Measurements from ENCODE around the gene GRAMD1B.
"Not testable (repeated sequence)": the region's sequence is repeated elsewhere in the genome, so short reads cannot be mapped to it uniquely, and the experiment has no call there.

GRAMD1B gene

DNA sequence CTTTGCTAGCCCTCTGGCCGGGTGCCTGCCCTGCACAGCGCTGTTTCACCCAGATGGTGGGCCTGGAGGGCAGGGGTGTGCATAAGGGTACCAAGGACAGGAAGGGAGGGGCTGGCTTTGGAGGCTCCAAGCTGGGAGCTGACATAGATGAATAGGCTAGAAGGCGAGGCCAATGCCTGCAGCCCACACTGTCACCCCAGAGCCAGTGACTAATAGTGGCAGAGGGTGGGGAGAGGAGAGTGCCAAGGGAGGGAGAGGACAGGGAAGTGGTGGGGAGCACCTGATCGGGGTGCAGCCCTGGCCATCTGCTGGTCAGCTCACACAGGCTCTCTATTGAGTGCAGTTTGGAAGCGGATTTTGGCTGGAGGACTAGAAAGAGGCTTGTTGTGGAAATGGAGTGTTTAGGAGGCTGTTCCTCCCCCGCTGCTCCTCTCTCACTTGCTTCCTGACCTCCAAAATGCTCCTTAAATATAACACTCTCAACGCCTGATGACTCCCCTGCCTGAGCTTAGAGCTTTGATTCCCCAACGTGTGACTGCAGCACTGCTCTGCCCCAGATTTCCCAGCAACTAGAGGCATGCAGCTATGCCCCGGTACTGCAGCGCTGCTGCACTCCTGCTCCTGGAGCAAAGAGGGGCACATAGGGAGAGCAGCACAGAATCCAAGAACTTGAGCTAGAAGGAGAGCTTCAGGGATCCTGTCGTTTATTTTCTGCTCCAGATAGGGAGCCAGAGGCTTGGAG lies 89.2 kb downstream of the GRAMD1B start:
- Histone ChIP-seq H3K27me3 (replicated peaks; ENCODE audit: control insufficient read depth, insufficient read depth, low read length) (no peaks in the 10 kb centered on the region), H3K36me3 (ENCODE audit: control insufficient read depth, insufficient read depth, low read length) (no peaks in the 10 kb centered on the region), H3K4me3 (replicated peaks; ENCODE audit: low read depth, low read length) (no peak overlapping the region)
- no peak for DNase-seq (ENCODE audit: extremely low read depth, insufficient read length)
- TF ChIP-seq CTCF (IDR thresholded peaks at IDR 0.05; ENCODE audit: insufficient read depth, low read length, poor library complexity, severe bottlenecking): no peak

- TF ChIP-seq CTCF (IDR thresholded peaks at IDR 0.05; ENCODE audit: insufficient read depth, low read length, poor library complexity, severe bottlenecking): no peak
- H3K27me3 ChIP-seq (replicated peaks; ENCODE audit: control insufficient read depth, insufficient read depth, low read length): no peaks in the 10 kb centered on the region
- no peak overlapping the region for H3K4me3 ChIP-seq (replicated peaks; ENCODE audit: low read depth, low read length)
- DNase-seq (ENCODE audit: extremely low read depth, insufficient read length): no peak
- H3K36me3 ChIP-seq (ENCODE audit: control insufficient read depth, insufficient read depth, low read length): no peaks in the 10 kb centered on the region
These were observed 89.7 kb downstream of the GRAMD1B start for GRCh38 chr11:123519797-123520193.

DNA sequence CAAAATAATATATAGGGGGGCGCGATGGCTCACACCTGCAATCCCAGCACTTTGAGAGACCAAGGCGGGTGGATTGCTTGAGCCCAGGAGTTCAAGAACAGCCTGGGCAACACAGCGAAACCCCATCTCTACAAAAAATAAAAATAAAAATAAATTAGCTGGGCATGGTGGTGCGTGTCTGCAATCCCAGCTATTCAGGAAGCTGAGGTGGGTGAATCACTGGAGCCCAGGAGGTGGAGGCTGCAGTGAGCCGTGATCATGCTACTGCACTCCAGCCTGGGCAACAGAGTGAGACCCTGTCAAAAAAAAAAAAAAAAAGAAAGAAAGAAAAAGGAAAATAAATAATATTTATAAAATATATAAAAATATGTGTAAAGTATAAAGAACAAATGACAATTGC lies 90.4 kb downstream of the GRAMD1B start:
- H3K27me3 ChIP-seq (replicated peaks; ENCODE audit: control insufficient read depth, insufficient read depth, low read length); DNase-seq (ENCODE audit: extremely low read depth, insufficient read length); H3K36me3 ChIP-seq (ENCODE audit: control insufficient read depth, insufficient read depth, low read length); H3K4me3 ChIP-seq (replicated peaks; ENCODE audit: low read depth, low read length): not testable (repeated sequence)

- H3K36me3 ChIP-seq (ENCODE audit: control insufficient read depth, insufficient read depth, low read length): no peaks in the 10 kb centered on the region
- DNase-seq (ENCODE audit: extremely low read depth, insufficient read length): no peak
- H3K27me3 ChIP-seq (replicated peaks; ENCODE audit: control insufficient read depth, insufficient read depth, low read length): no peaks in the 10 kb centered on the region
- no peak for TF ChIP-seq CTCF (IDR thresholded peaks at IDR 0.05; ENCODE audit: insufficient read depth, low read length, poor library complexity, severe bottlenecking)
- H3K4me3 ChIP-seq (replicated peaks; ENCODE audit: low read depth, low read length): no peak overlapping the region
These were observed 90.9 kb downstream of the GRAMD1B start for GRCh38 chr11:123521001-123521400.

DNA sequence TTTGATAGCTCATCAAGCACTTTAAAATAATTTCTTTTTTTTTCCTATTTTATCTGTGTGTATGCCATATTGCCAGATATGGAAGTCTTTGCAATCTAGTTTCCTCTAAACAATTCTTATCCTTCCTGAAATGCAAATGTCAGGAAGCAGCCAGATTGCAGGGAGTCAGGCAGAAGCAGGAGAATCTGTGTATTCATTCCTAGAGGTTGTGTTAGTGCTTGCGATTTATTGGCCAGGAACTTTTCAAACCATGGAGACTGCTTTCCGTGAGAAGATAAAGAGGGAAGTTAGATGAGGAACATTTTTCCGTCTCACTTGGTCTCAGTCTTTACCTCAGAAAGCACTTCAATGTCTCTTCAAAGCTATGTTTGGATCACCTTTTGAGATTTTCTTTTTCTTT lies 91.9 kb downstream of the GRAMD1B start:
- H3K36me3 ChIP-seq (ENCODE audit: control insufficient read depth, insufficient read depth, low read length): no peaks in the 10 kb centered on the region
- DNase-seq (ENCODE audit: extremely low read depth, insufficient read length): no peak
- TF ChIP-seq CTCF (IDR thresholded peaks at IDR 0.05; ENCODE audit: insufficient read depth, low read length, poor library complexity, severe bottlenecking): no peak
- no peak overlapping the region for H3K4me3 ChIP-seq (replicated peaks; ENCODE audit: low read depth, low read length)
- H3K27me3 ChIP-seq (replicated peaks; ENCODE audit: control insufficient read depth, insufficient read depth, low read length): no peaks in the 10 kb centered on the region

DNA sequence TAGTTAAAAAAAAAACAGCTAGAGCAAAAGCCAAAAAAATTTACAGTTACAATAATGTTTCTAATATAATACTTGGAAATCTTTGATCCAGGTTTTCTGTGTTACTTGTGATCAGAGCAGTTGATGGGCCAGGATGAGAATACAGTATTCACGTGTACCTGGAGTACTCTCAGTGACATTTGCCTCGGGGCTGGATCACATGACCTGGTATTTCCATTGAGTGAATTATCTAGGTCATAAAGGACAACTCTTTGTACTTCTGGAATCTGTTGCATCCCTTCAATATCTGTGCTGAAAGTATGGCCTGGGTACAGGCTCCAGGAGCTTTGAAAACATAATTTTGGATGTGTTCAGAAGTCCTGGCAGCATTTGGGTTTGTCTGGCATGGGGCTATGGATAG lies 93.5 kb downstream of the GRAMD1B start:
- Histone ChIP-seq H3K4me3 (replicated peaks; ENCODE audit: low read depth, low read length) (no peak overlapping the region), H3K36me3 (ENCODE audit: control insufficient read depth, insufficient read depth, low read length) (no peaks in the 10 kb centered on the region), H3K27me3 (replicated peaks; ENCODE audit: control insufficient read depth, insufficient read depth, low read length) (no peaks in the 10 kb centered on the region)
- TF ChIP-seq CTCF (IDR thresholded peaks at IDR 0.05; ENCODE audit: insufficient read depth, low read length, poor library complexity, severe bottlenecking): no peak
- DNase-seq (ENCODE audit: extremely low read depth, insufficient read length): no peak

Measured in GM06990 (cell line).